Epidermal melanocyte (primary cell): ENCODE results near the gene TMBIM4.

ENCODE experiments used
- DNase-seq: peaks from one replicate; pipeline ENCODE4 v3.0.0; 2011; ENCODE audit warnings: low spot score; ENCODE audit not compliant: insufficient read length

Gene TMBIM4

DNA sequence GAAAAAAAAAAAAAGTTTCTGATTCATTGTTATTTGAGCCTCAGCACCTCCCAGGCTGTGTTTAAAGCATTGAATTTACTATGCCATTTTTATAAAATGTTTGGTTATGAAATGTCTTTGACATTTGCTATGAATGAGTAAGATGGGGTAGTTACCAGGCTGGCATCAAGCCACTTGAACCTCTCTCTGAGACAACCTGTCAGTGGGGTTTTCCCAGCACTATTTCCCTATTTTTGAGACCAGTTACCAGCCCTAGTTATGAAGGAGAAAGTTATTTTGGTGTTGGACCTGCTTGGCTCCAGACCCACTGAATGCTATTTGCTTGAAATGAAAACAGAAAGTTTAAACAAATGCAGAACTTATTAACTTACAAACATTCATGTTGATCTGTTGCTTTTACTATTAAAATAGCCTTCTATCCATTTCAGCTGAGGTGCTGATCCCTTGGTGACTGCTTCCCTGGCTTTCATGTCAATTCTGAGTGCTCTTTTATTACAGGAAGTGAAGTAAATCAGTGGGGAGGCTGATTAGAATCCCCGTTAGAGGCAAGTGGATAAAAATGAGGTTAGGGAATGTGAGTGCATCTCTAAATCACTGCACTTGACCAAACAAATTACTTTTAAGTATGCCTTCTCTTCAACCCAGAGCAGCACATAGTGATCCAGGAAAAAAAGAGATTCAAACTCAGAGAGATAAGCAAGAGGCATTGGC, 77.1 kb downstream of the TMBIM4 start:
- no peak for DNase-seq

DNA sequence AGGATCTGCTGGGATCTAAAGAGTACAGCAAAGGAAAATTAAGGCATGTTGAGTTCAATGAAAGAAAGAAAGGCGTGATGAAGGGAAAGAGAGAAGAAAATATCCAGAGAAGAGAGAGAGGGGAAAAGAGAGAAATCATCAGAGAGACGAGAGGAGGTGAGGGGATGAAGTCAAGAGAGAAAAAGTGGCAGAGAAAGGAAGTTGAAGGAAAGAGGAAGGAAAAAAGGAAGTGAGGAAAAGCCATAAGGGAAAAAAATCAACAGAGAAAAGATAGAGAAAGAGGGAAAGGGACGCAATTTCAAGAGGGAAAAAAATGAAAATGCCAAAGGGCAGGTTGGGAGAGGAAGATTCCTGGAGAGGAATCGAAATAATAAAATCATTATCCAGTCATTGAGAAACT, 79.6 kb downstream of the TMBIM4 start:
- no peak for DNase-seq

DNA sequence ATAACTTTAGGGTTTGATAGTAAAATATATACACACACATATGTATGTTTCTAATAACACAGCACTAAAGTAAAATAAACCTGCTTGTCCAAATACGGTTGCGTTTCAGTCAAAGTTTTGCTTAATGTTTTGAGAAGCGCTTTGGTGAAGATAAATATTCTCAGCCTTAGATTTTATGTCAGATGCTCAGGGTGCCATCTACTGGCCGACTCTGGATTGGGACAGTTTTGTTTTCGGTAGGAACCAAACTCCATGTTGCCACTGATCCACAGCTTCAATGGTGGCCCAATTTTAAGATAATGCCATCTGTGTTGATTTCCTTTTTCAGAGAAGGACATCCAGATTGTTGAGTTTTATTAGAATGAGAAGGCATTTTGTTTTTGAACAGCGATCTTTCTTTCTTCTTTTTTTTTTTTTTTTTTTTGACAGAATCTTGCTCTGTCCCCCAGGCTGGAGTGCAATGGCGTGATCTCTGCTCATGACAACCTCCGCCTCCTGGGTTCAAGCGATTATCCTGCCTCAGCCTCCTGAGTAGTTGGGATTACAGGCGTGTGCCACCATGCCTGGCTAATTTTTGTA, 82.3 kb downstream of the TMBIM4 start:
- DNase-seq: peak; percentile 33

DNA sequence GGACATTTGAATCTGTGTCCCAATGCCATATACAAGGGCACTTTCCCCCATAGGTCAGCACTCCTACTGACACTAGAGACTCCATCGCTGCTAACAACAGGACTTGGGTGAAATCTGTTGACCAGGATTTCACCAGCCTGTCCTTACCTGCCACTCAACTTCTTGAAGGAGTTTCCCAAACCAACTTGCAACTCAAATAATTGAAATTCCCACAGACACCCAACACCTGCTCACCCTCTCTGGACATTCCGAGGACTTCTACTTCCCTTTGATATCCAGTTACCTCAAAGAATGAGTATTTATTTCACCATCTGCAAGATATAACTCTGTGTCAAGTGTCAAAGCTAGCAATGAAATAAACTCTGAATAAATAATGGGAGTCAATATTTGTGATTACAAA, 83.8 kb downstream of the TMBIM4 start:
- DNase-seq: no peak
